HG03045 (cell line): Measurements from ENCODE around the gene PROS1.
"Not testable (repeated sequence)": the region's sequence is repeated elsewhere in the genome, so short reads cannot be mapped to it uniquely, and the experiment has no call there.

Source experiments
- ATAC-seq: cut with Tn5 transposase; IDR thresholded peaks from one replicate; pipeline ENCODE4 v1.9.1; 2021; ENCODE audit warnings: mild to moderate bottlenecking, moderate library complexity; ENCODE audit not compliant: unreplicated experiment

PROS1 gene

GRCh38 chr3:93904568-93904967 is 69.1 kb downstream of the PROS1 start:
- no peak for ATAC-seq

- not testable (repeated sequence) for ATAC-seq
Measured at GRCh38 chr3:93878250-93879017, 95.3 kb downstream of the PROS1 start.

- not testable (repeated sequence) for ATAC-seq
Measured at GRCh38 chr3:93877427-93877826, 96.3 kb downstream of the PROS1 start.

- ATAC-seq, result not testable (repeated sequence)
Measured at GRCh38 chr3:93873412-93873811, 100.3 kb downstream of the PROS1 start.

- ATAC-seq, result no peak
Measured at GRCh38 chr3:93867425-93867824, 106.3 kb downstream of the PROS1 start.

GRCh38 chr3:93861017-93861416 is 112.7 kb downstream of the PROS1 start:
- no peak for ATAC-seq

- no peak for ATAC-seq
Measured at GRCh38 chr3:93855401-93855800, 118.3 kb downstream of the PROS1 start.

GRCh38 chr3:93852228-93852627 is 121.5 kb downstream of the PROS1 start:
- not testable (repeated sequence) for ATAC-seq

- no peak for ATAC-seq
Measured at GRCh38 chr3:93843981-93844380, 129.7 kb downstream of the PROS1 start.

- not testable (repeated sequence) for ATAC-seq
Measured at GRCh38 chr3:93839193-93839592, 134.5 kb downstream of the PROS1 start.
